Glutamatergic neuron (in vitro differentiated cells): ENCODE data around the gene PTPN14. TPM values are rescaled to one million over a fixed set of nuclear protein-coding genes. Genes with fewer than 3 reads are reported as not detected.

ENCODE experiments used
- DNase-seq: peaks from one replicate; pipeline ENCODE4 v3.0.0; 2022
- H3K27ac Mint-ChIP-seq: one replicate; pipeline ENCODE4 v1.8.0; 2020; ENCODE audit warnings: mild to moderate bottlenecking, mixed read lengths, inconsistent platforms; ENCODE audit not compliant: unreplicated experiment
- H3K27me3 Mint-ChIP-seq: one replicate; pipeline ENCODE4 v1.8.0; 2020; ENCODE audit warnings: mild to moderate bottlenecking, moderate library complexity, mixed read lengths, inconsistent platforms; ENCODE audit not compliant: unreplicated experiment
- H3K36me3 Mint-ChIP-seq: one replicate; pipeline ENCODE4 v1.8.0; 2020; ENCODE audit warnings: mild to moderate bottlenecking, mixed read lengths, inconsistent platforms; ENCODE audit not compliant: unreplicated experiment
- H3K4me1 Mint-ChIP-seq: one replicate; pipeline ENCODE4 v1.8.0; 2020; ENCODE audit warnings: mild to moderate bottlenecking, low read depth, mixed read lengths, inconsistent platforms; ENCODE audit not compliant: unreplicated experiment
- H3K4me3 Mint-ChIP-seq: one replicate; pipeline ENCODE4 v1.8.0; 2020; ENCODE audit warnings: mild to moderate bottlenecking, mixed read lengths, inconsistent platforms; ENCODE audit not compliant: unreplicated experiment
- H3K9me3 Mint-ChIP-seq: one replicate; pipeline ENCODE4 v1.8.0; 2020; ENCODE audit warnings: mild to moderate bottlenecking, moderate library complexity, mixed read lengths, inconsistent platforms; ENCODE audit not compliant: unreplicated experiment
- CTCF ChIP-seq: fragments of 200-600 bp; sonication (generic); IDR thresholded peaks from one replicate; pipeline ENCODE4 v1.5.0; 2021; ENCODE audit not compliant: partially characterized antibody, unreplicated experiment
- total RNA-seq: library from RNA; stranded (reverse); fragmentation: NEBNext Ultra II Directional; extraction: Animal tissue kit (Norgen Biotek cat#: 25700); gene quantifications from one replicate; pipeline ENCODE4 v1.2.1, GENCODE V29; 2021; ENCODE audit not compliant: unreplicated experiment

PTPN14 gene
- total RNA-seq, 1 donor from 2014 or later = 1.7 TPM

DNA sequence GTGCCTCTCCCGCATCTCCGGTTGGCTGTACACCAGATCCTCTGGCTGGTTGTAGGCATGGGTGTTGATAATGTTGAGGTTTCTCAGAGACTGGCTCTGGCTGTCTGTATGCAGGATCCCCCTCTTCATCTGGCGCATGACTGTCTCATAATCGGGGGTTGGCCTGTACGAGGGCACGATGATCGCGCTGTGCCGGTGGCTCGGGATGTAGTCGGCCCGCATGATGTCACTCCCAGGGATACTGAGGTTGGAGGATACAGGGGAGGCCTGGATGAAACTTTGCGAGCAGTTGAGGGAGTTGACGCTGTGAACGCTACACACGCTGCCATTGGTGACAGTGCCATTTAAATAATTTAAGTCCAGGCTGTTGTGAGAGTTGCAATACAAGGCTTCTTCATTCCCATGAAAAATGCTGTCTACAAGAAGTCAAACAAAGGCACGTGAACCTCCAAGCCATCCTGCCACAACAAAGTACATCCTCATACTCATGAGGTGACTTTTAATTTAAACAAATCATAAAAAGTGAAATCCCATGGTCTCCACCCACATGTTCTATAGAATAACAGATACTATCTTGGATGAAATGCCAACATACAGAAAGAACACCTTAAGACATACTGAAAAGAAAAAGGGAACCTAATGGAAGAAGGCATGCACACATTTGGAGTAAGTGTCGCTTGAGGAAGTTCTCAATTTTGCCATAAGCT lies 166.9 kb downstream of the PTPN14 start:
- peaks cover 2% of the 10 kb centered on the region for H3K9me3 Mint-ChIP-seq
- no peak overlapping the region for H3K27ac Mint-ChIP-seq
- H3K4me1 Mint-ChIP-seq = peaks cover 24% of the 10 kb centered on the region
- no peak overlapping the region for H3K4me3 Mint-ChIP-seq
- DNase-seq = no peak
- peaks cover 4% of the 10 kb centered on the region for H3K27me3 Mint-ChIP-seq
- no peaks in the 10 kb centered on the region for H3K36me3 Mint-ChIP-seq
- TF ChIP-seq CTCF = no peak

DNA sequence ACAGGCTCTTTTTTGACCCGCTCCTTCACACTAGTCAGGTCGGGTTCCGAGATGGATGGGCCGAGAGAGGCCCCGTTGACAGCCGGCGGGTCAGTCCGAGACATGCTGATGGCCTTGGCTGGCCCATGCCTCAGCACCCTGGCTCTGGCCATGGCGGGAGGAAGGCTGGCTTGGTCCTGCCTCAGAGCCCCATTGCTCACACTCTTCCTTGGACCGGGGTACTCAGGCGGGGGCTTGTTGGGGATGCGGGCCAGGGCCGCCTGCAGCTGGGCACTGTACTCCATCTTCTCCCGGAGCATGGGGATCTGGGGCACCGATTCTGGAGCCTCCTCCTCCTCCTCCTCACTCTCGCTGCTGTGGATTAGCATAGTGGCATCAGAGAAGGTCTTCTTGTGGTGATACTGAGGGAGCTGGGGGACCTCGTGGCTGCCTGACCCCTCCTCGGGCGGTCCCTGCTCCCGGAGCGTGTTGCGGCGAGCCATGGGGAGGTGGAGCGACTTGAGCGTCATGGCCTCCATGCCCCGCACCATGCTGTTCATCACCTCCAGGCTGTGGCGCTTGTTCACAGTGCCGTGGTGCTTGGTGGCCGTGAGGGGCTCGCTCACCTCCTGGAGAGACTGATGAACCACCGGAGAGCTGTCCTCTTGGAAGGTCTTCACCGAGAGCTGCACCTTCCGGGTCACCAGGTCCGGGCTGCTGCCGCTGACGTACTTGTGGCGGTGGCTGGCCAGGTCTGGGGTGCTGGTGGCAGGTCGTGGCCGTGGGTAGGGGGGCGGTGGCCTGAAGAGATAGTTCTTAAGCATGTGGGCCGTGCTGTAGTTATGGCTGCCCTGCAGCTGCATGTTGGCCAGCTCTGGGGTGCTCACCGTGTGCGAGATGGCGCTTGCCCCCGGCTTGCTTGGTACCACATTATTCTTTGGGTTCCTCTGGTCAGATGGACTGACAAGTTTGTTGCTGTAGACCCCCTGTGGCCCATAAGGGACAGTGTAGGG lies 167.7 kb downstream of the PTPN14 start:
- no peaks in the 10 kb centered on the region for H3K36me3 Mint-ChIP-seq
- H3K9me3 Mint-ChIP-seq = peaks cover 2% of the 10 kb centered on the region
- H3K4me3 Mint-ChIP-seq = no peak overlapping the region
- TF ChIP-seq CTCF = no peak
- H3K27me3 Mint-ChIP-seq = peaks cover 4% of the 10 kb centered on the region
- DNase-seq = no peak
- H3K27ac Mint-ChIP-seq = no peak overlapping the region
- H3K4me1 Mint-ChIP-seq = peaks cover 21% of the 10 kb centered on the region

- Mint-ChIP-seq H3K9me3 (peaks cover 1% of the 10 kb centered on the region), H3K36me3 (no peaks in the 10 kb centered on the region), H3K27me3 (peaks cover 4% of the 10 kb centered on the region), H3K27ac (no peak overlapping the region), H3K4me1 (peaks cover 13% of the 10 kb centered on the region), H3K4me3 (no peak overlapping the region)
- DNase-seq = no peak
- no peak for TF ChIP-seq CTCF
Measured at GRCh38 chr1:214380986-214381695, 170.3 kb downstream of the PTPN14 start.

- H3K36me3 Mint-ChIP-seq = no peaks in the 10 kb centered on the region
- TF ChIP-seq CTCF = no peak
- H3K9me3 Mint-ChIP-seq = no peaks in the 10 kb centered on the region
- no peak for DNase-seq
- H3K27me3 Mint-ChIP-seq = peaks cover 4% of the 10 kb centered on the region
- H3K4me1 Mint-ChIP-seq = peaks cover 9% of the 10 kb centered on the region
- no peak overlapping the region for H3K4me3 Mint-ChIP-seq
- no peak overlapping the region for H3K27ac Mint-ChIP-seq
Measured at GRCh38 chr1:214380396-214380795, 171.0 kb downstream of the PTPN14 start.
